Amygdala (tissue), 56 donors: ENCODE results near the gene KMT2E.
"Not testable (repeated sequence)": the region's sequence is repeated elsewhere in the genome, so short reads cannot be mapped to it uniquely, and the experiment has no call there.

Experiments
- DNase-seq, 56 donors: peaks; one replicate each; lab custom pipeline; 2025; lab: John Stamatoyannopoulos, UW

KMT2E gene

GRCh38 chr7:105013816-105014692, at the start of gene KMT2E:
Gene KMT2E, plus strand, starts transcription at chr7:105014205. Its CDS starts 26,748 bp downstream, at chr7:105040953.
- peak in 55 of 56 donors; percentile 42 to 96 (median 83) for DNase-seq

GRCh38 chr7:104964626-104965236, 49.3 kb upstream of the KMT2E start:
- no peak for DNase-seq

- no peak for DNase-seq
Observed at GRCh38 chr7:104966022-104966421, 48.0 kb upstream of the KMT2E start.

- DNase-seq: no peak
Observed at GRCh38 chr7:104967088-104967487, 46.9 kb upstream of the KMT2E start.

GRCh38 chr7:104967595-104967994, 46.4 kb upstream of the KMT2E start:
- DNase-seq: no peak

GRCh38 chr7:104968648-104969047, 45.4 kb upstream of the KMT2E start:
- DNase-seq: no peak

GRCh38 chr7:104969183-104969582, 44.8 kb upstream of the KMT2E start:
- no peak for DNase-seq

GRCh38 chr7:104971290-104972071, 42.5 kb upstream of the KMT2E start:
- DNase-seq: no peak

- DNase-seq: no peak
Observed at GRCh38 chr7:104972500-104972899, 41.5 kb upstream of the KMT2E start.

- no peak for DNase-seq
Observed at GRCh38 chr7:104973227-104973626, 40.8 kb upstream of the KMT2E start.

GRCh38 chr7:104973909-104974415, 40.0 kb upstream of the KMT2E start:
- no peak for DNase-seq

GRCh38 chr7:104975553-104975952, 38.5 kb upstream of the KMT2E start:
- not testable (repeated sequence) for DNase-seq

- peak in 11 of 56 donors; percentile 4 to 40 (median 18) for DNase-seq
Observed at GRCh38 chr7:104976966-104977636, 36.9 kb upstream of the KMT2E start.

- peak in 4 of 56 donors; percentile 8 to 43 (median 20) for DNase-seq
Observed at GRCh38 chr7:104978460-104978859, 35.5 kb upstream of the KMT2E start.

GRCh38 chr7:104979167-104979841, 34.7 kb upstream of the KMT2E start:
- peak in 2 of 56 donors; percentile 9 to 15 for DNase-seq

GRCh38 chr7:104980440-104980839, 33.6 kb upstream of the KMT2E start:
- no peak for DNase-seq

- peak in 1 of 56 donors; percentile 38 for DNase-seq
Observed at GRCh38 chr7:104980841-104981671, 32.9 kb upstream of the KMT2E start.

GRCh38 chr7:104981672-104982037, 32.4 kb upstream of the KMT2E start:
- no peak for DNase-seq
